Psoas muscle (tissue), 8 donors: ENCODE measurements around the gene UFD1. TPM values are rescaled to one million over a fixed set of nuclear protein-coding genes. Genes with fewer than 3 reads are reported as not detected.

Source experiments
- ATAC-seq, 4 donors: fragments of 200-7000 bp; cut with Tn5 transposase; one replicate each; pipeline ENCODE4 v1.9.1; 2020; ENCODE audit warnings: moderate library complexity in 3 of 4, mild to moderate bottlenecking in 2 of 4
- DNase-seq, 2 donors: peaks; one replicate each; pipeline ENCODE4 v3.0.0-alpha.2; 2020
- H3K27ac ChIP-seq: fragments of 200-600 bp; one replicate; pipeline ENCODE4 v1.8.0; 2022
- H3K27me3 ChIP-seq, 3 donors: fragments of 200-600 bp in 1 of 3; one replicate each; pipeline versions ENCODE4 v1.6.1 to v1.8.0; 2013 to 2022; ENCODE audit warnings: low read length in 2 of 3, mild to moderate bottlenecking in 2 of 3, moderate library complexity in 1 of 3; ENCODE audit not compliant: insufficient read depth in 3 of 3
- H3K36me3 ChIP-seq, 2 donors: fragments of 200-600 bp in 1 of 2; one replicate each; pipeline versions ENCODE4 v1.6.1 to v1.8.0; 2013 to 2022; ENCODE audit warnings: low read depth in 1 of 2, mild to moderate bottlenecking in 1 of 2, moderate library complexity in 1 of 2; ENCODE audit not compliant: insufficient read depth in 1 of 2
- H3K4me1 ChIP-seq: fragments of 200-600 bp; one replicate; pipeline ENCODE4 v1.8.0; 2022
- H3K4me3 ChIP-seq: fragments of 200-600 bp; one replicate; pipeline ENCODE4 v1.8.0; 2022; ENCODE audit warnings: mild to moderate bottlenecking
- H3K9me3 ChIP-seq: fragments of 200-600 bp; one replicate; pipeline ENCODE4 v1.8.0; 2022
- CTCF ChIP-seq: fragments of 200-600 bp; IDR thresholded peaks from one replicate; pipeline ENCODE4 v1.8.0; 2022; ENCODE audit warnings: antibody characterized with exemption
- WGBS, 3 donors: extraction: QIAGEN DNeasy Blood & Tissue Kit; methylation state at CpG; one replicate each; pipeline versions ENCODE4 v1.1.6 to v1.1.7; 2013; 5-methylcytosine and 5-hydroxymethylcytosine counted together
- intact Hi-C, 2 donors: fragments of 100-400 bp; cut with DNase I; formaldehyde crosslinking; loops; one replicate each; pipeline versions ENCODE4 v1.11.0 to v1.14.2; 2022
- polyA plus RNA-seq, 3 donors: library from polyadenylated mRNA; stranded (reverse); fragments of 200-250 nt; gene quantifications; one replicate each; pipeline ENCODE4 v1.2.3, GENCODE V29; 2013
- total RNA-seq, 4 donors: library from RNA; stranded (reverse); fragmentation: NEBNext Ultra II Directional in 2 of 4; extraction: Animal tissue kit (Norgen Biotek cat#: 25700) in 2 of 4; gene quantifications; one replicate each; pipeline versions ENCODE4 v1.2.1 to v1.2.4, GENCODE V29; 2021 to 2023
- donor health status: healthy with polysubstance abuse.
- donor health status: DM: no; HTN: no; CAD: no; lungs with moderate emphysema.
- donor health status: Bipolar disorder and iron deficiency.
- donor health status: healthy.
- donor health status: DM: yes; HTN: yes; CAD: no.
- donor health status: DM: no; HTN: no; CAD: no.
- donor health status: DM: no; HTN: no; CAD: no.
- donor health status: DM: yes; HTN: yes; CAD: no.

The UFD1 gene
- total and polyA plus RNA-seq, 7 donors = 44.3 to 226 (median 79.6) TPM

DNA sequence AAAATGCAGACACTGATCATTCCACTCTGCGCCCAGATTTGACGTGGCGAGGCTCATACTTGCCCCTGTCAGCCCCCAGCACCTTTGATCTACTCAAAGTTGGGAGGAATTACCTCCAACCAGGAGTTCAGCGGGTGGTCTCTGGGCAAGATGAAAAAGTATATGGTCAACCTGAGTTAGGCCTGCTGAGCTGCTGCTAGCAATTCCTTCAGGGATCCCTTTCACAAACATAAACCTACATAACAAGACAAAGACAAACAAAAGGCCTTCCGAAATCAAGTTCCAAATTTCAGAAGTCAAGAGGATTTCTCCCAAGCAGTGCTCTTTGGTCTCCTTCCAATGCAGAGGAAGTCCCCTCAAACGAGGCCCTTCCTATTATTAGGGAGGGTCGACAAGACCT is 24.4 kb upstream of the UFD1 start:
- Histone ChIP-seq H3K4me3 (no peak overlapping the region), H3K27me3 (no peaks in the 10 kb centered on the region), H3K4me1 (no peaks in the 10 kb centered on the region), H3K9me3 (no peaks in the 10 kb centered on the region), H3K27ac (no peak overlapping the region), H3K36me3 (no peaks in the 10 kb centered on the region)
- intact Hi-C loops = no loop called here
- DNase-seq = no peak
- no peak for TF ChIP-seq CTCF
- 84 to 87% (median 86%) methylated on average over 7 of the region's 7 CpGs for WGBS, 3 donors
- no peak for ATAC-seq

DNA sequence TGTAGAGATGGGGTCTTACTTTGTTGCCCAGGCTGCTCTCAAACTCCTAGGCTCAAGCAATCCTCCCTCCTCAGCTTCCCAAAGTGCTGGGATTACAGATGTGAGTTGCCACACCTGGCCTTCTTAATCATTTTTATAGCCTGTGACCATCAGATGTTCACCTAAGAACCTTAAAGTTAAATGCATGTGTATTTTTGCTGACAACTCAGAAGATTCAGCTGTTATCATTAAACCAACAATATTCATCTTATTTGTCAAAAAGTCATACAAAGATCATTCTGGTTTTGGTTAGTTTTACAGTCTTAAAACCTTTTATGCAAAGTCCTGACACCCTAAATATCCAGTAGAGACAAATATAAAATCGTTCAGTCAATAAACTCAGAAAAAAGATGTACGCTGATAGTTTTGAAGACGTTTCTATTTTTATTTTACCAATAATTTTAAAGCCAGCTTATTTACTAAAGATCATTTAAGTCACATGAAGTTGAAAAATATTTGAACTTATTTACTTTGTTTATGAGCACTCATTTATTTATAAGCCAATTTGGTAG is 23.0 kb upstream of the UFD1 start:
- 80 to 88% (median 85%) methylated on average over 3 of the region's 3 CpGs for WGBS, 3 donors
- Histone ChIP-seq H3K27me3 (no peaks in the 10 kb centered on the region), H3K4me3 (no peak overlapping the region), H3K36me3 (no peaks in the 10 kb centered on the region), H3K9me3 (no peaks in the 10 kb centered on the region), H3K4me1 (no peaks in the 10 kb centered on the region), H3K27ac (no peak overlapping the region)
- intact Hi-C loops = no loop called here
- TF ChIP-seq CTCF = no peak
- no peak for DNase-seq
- ATAC-seq = no peak

DNA sequence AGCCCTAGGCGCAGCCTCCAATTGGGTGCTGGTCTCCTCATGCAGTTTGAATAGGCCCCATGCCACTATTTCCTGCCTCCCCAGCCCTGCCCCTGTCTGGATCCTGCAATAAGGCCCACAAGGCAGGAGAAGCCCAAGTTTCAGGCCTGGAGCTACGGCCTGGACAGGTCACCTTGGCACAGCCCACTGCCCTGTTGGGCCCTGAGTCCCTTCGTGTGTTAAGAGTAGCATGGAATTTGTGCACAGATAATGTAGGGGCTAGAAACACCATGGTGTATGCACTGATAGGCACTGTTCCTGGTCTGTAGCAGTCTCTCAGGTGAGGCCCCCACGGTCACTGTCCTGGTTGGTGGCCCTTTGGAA is 20.9 kb upstream of the UFD1 start:
- ATAC-seq = no peak
- Histone ChIP-seq H3K27ac (no peak overlapping the region), H3K27me3 (no peaks in the 10 kb centered on the region), H3K4me3 (no peak overlapping the region), H3K4me1 (no peaks in the 10 kb centered on the region), H3K9me3 (no peaks in the 10 kb centered on the region), H3K36me3 (no peaks in the 10 kb centered on the region)
- no peak for DNase-seq
- no peak for TF ChIP-seq CTCF
- WGBS, 3 donors = 85 to 95% (median 92%) methylated on average over 4 of the region's 4 CpGs
- intact Hi-C loops = loop anchor here in 1 of 2 donors (5.0 kb wide), 1 partner anchor 132 kb away; no protein-coding TSS in a partner anchor

- ATAC-seq = no peak
- intact Hi-C loops = loop anchor here in 1 of 2 donors (5.0 kb wide), 1 partner anchor 133 kb away; no protein-coding TSS in a partner anchor
- WGBS, 3 donors = 92 to 100% (median 97%) methylated on average over 7 of the region's 7 CpGs
Measured at GRCh38 chr22:19499236-19499879, 20.4 kb upstream of the UFD1 start.

More at GRCh38 chr22:19499236-19499879, 20.4 kb upstream of the UFD1 start:
- no peaks in the 10 kb centered on the region for H3K27me3 ChIP-seq
- no peaks in the 10 kb centered on the region for H3K36me3 ChIP-seq
- H3K4me1 ChIP-seq = no peaks in the 10 kb centered on the region
- no peak overlapping the region for H3K4me3 ChIP-seq
- DNase-seq = no peak
- no peak overlapping the region for H3K27ac ChIP-seq
- TF ChIP-seq CTCF = no peak
- no peaks in the 10 kb centered on the region for H3K9me3 ChIP-seq
